ENCODE data around the gene FAM199X. TPM values are rescaled to one million over a fixed set of nuclear protein-coding genes. Genes with fewer than 3 reads are reported as not detected.
"Not testable (repeated sequence)": the region's sequence is repeated elsewhere in the genome, so short reads cannot be mapped to it uniquely, and the experiment has no call there.

FAM199X gene
- total RNA-seq, 4 donors from 2014 or later: 9.5 to 16.6 (median 15.1) TPM

- Histone ChIP-seq H3K4me3 (no peak overlapping the region), H3K27ac (no peak overlapping the region), H3K27me3 (no peaks in the 10 kb centered on the region), H3K9me3 (no peaks in the 10 kb centered on the region), H3K4me1 (no peaks in the 10 kb centered on the region), H3K36me3 (no peaks in the 10 kb centered on the region)
- TF ChIP-seq CTCF (IDR thresholded peaks at IDR 0.05) (no peak), POLR2A (IDR thresholded peaks at IDR 0.05) (no peak)
- no peak for DNase-seq
- intact Hi-C loops (cut with DNase I): no loop called here
- 66 to 69% methylated on average over 5 of the region's 5 CpGs for WGBS, 2 donors
Observed at GRCh38 chrX:104211187-104211586, 44.9 kb downstream of the FAM199X start.

- DNase-seq; H3K4me1 ChIP-seq; H3K36me3 ChIP-seq; H3K27me3 ChIP-seq; H3K9me3 ChIP-seq; intact Hi-C loops (cut with DNase I); H3K27ac ChIP-seq; H3K4me3 ChIP-seq: not testable (repeated sequence)
- 88 to 94% methylated on average over 5 to 10 of the region's 10 CpGs for WGBS, 2 donors
Observed at GRCh38 chrX:104230060-104230459, 63.8 kb downstream of the FAM199X start.

Other genes with a start within 250 kb of the FAM199X start
- gene TMSB15B, start 203.8 kb upstream of the FAM199X start, total RNA-seq: 1 to 10 TPM in 2 of 4 donors, under 1 TPM in 2; 0.15 to 2.1 (median 1.0) TPM
- not detected for gene H2BW1, start 152.7 kb upstream of the FAM199X start, total RNA-seq
- not detected for gene H2BW2, start 126.5 kb upstream of the FAM199X start, total RNA-seq
- 1 to 10 TPM in 1 of 4 donors, under 1 TPM in 3; 0.35 to 1.7 (median 0.63) TPM for gene TMSB15C, start 90.2 kb upstream of the FAM199X start, total RNA-seq
- 1 to 10 TPM in 1 of 4 donors, under 1 TPM in 2, not detected in 1; 0.22 to 2.3 (median 0.73) TPM for gene ZCCHC18, start 53.9 kb upstream of the FAM199X start, total RNA-seq
- gene SLC25A53, start 9.4 kb upstream of the FAM199X start, total RNA-seq: 10 to 100 TPM in 1 of 4 donors, 1 to 10 TPM in 3; 1.7 to 19.5 (median 5.0) TPM
- gene ESX1, start 88.5 kb downstream of the FAM199X start, total RNA-seq: not detected